ENCODE measurements around the gene RREB1. TPM values are rescaled to one million over a fixed set of nuclear protein-coding genes. Genes with fewer than 3 reads are reported as not detected.

The RREB1 gene
- total and polyA plus RNA-seq, 12 donors = 8.0 to 79.5 (median 48.7) TPM

GRCh38 chr6:7218406-7218988 is 110.7 kb downstream of the RREB1 start:
- no peaks in the 10 kb centered on the region for H3K27me3 ChIP-seq
- intact Hi-C loops (cut with DNase I) = no loop called here
- TF ChIP-seq CTCF (IDR thresholded peaks at IDR 0.05) (peak in 2 of 6 experiments; percentile 23 to 33), POLR2A (IDR thresholded peaks at IDR 0.05) (no peak)
- H3K4me1 ChIP-seq (replicated peaks in 1 of 2) = peaks cover 71 to 82% of the 10 kb centered on the region in 2 donors
- peak in 1 of 7 donors; percentile 50 for DNase-seq
- peaks cover 0 to 23% of the 10 kb centered on the region in 2 donors for H3K36me3 ChIP-seq (replicated peaks in 1 of 2)
- peak overlapping the region; percentile 3 to 85 (median 74) for H3K27ac ChIP-seq
- 33 to 43% (median 39%) methylated on average over 2 of the region's 2 CpGs for WGBS, 4 donors
- no peaks in the 10 kb centered on the region for H3K9me3 ChIP-seq (replicated peaks in 1 of 3)
- no peak overlapping the region for H3K4me3 ChIP-seq

- intact Hi-C loops (cut with DNase I) = no loop called here
- WGBS, 4 donors = 26 to 43% (median 31%) methylated on average over 6 of the region's 6 CpGs
- TF ChIP-seq CTCF (IDR thresholded peaks at IDR 0.05) (no peak), POLR2A (IDR thresholded peaks at IDR 0.05) (no peak)
- peak in 6 of 7 donors; percentile 68 to 81 (median 77) for DNase-seq
- peak overlapping the region; percentile 67 to 85 (median 74) for H3K27ac ChIP-seq
- H3K4me3 ChIP-seq = no peak overlapping the region
- peaks cover 0 to 15% of the 10 kb centered on the region in 2 donors for H3K36me3 ChIP-seq (replicated peaks in 1 of 2)
- peaks cover 71 to 82% of the 10 kb centered on the region in 2 donors for H3K4me1 ChIP-seq (replicated peaks in 1 of 2)
- no peaks in the 10 kb centered on the region for H3K27me3 ChIP-seq
- no peaks in the 10 kb centered on the region for H3K9me3 ChIP-seq (replicated peaks in 1 of 3)
Measured at GRCh38 chr6:7219310-7219709, 111.5 kb downstream of the RREB1 start.

- peaks cover 47 to 56% of the 10 kb centered on the region in 2 donors for H3K4me1 ChIP-seq (replicated peaks in 1 of 2)
- H3K36me3 ChIP-seq (replicated peaks in 1 of 2) = peaks cover 0 to 31% of the 10 kb centered on the region in 2 donors
- WGBS, 4 donors = 48 to 67% (median 57%) methylated on average over 5 of the region's 5 CpGs
- peak in 3 of 7 donors; percentile 41 to 61 (median 48) for DNase-seq
- H3K27ac ChIP-seq = peak overlapping the region in 4 of 5 donors; percentile 39 to 73 (median 65)
- no peak overlapping the region for H3K4me3 ChIP-seq
- no peaks in the 10 kb centered on the region for H3K9me3 ChIP-seq (replicated peaks in 1 of 3)
- intact Hi-C loops (cut with DNase I) = no loop called here
- TF ChIP-seq POLR2A (IDR thresholded peaks at IDR 0.05) = no peak
- TF ChIP-seq CTCF (IDR thresholded peaks at IDR 0.05) = no peak
- H3K27me3 ChIP-seq = no peaks in the 10 kb centered on the region
Measured at GRCh38 chr6:7222197-7222596, 114.4 kb downstream of the RREB1 start.

GRCh38 chr6:7224731-7225130 is 117.0 kb downstream of the RREB1 start:
- Histone ChIP-seq H3K27ac (peak overlapping the region in 3 of 5 donors; percentile 15 to 22 (median 15)), H3K36me3 (replicated peaks in 1 of 2) (peaks cover 0 to 56% of the 10 kb centered on the region in 2 donors), H3K4me1 (replicated peaks in 1 of 2) (peaks cover 22 to 30% of the 10 kb centered on the region in 2 donors), H3K9me3 (replicated peaks in 1 of 3) (no peaks in the 10 kb centered on the region), H3K27me3 (no peaks in the 10 kb centered on the region), H3K4me3 (no peak overlapping the region)
- intact Hi-C loops (cut with DNase I) = no loop called here
- peak in 1 of 7 donors; percentile 45 for DNase-seq
- 55 to 86% (median 74%) methylated on average over 8 to 9 of the region's 9 CpGs for WGBS, 4 donors
- TF ChIP-seq POLR2A (IDR thresholded peaks at IDR 0.05) = no peak
- no peak for TF ChIP-seq CTCF (IDR thresholded peaks at IDR 0.05)

Measured in adrenal gland (tissue), 12 donors.